ELR (cell line): ENCODE data around the gene ASPHD2.
"Not testable (repeated sequence)": the region's sequence is repeated elsewhere in the genome, so short reads cannot be mapped to it uniquely, and the experiment has no call there.

Experiments
- DNase-seq: peaks from one replicate; pipeline ENCODE4 v3.0.0-alpha.2; 2015; ENCODE audit warnings: low read depth

ASPHD2 gene

GRCh38 chr22:26428515-26429457 lies at the start of gene ASPHD2:
ASPHD2 (plus strand) TSS chr22:26429260; CDS start chr22:26433616, 4,356 bp downstream.
- peak; percentile 69 for DNase-seq

- DNase-seq, result no peak
These were observed 48.8 kb upstream of the ASPHD2 start for GRCh38 chr22:26380072-26380830.

- DNase-seq, result no peak
These were observed 46.3 kb upstream of the ASPHD2 start for GRCh38 chr22:26382782-26383181.

GRCh38 chr22:26383968-26384556 lies 45.0 kb upstream of the ASPHD2 start:
- DNase-seq, result no peak

- DNase-seq, result no peak
These were observed 43.9 kb upstream of the ASPHD2 start for GRCh38 chr22:26385164-26385563.

GRCh38 chr22:26389125-26389524 lies 39.9 kb upstream of the ASPHD2 start:
- no peak for DNase-seq

GRCh38 chr22:26391091-26391490 lies 38.0 kb upstream of the ASPHD2 start:
- no peak for DNase-seq

- no peak for DNase-seq
These were observed 37.4 kb upstream of the ASPHD2 start for GRCh38 chr22:26391623-26392022.

GRCh38 chr22:26393929-26394328 lies 35.1 kb upstream of the ASPHD2 start:
- peak; percentile 6 for DNase-seq

- DNase-seq, result no peak
These were observed 34.3 kb upstream of the ASPHD2 start for GRCh38 chr22:26394777-26395176.

- DNase-seq, result no peak
These were observed 33.1 kb upstream of the ASPHD2 start for GRCh38 chr22:26395926-26396325.

- peak; percentile 81 for DNase-seq
These were observed 30.3 kb upstream of the ASPHD2 start for GRCh38 chr22:26398741-26399153.

- DNase-seq, result peak; percentile 23
These were observed 29.8 kb upstream of the ASPHD2 start for GRCh38 chr22:26399289-26399688.

- DNase-seq, result peak; percentile 21
These were observed 27.3 kb upstream of the ASPHD2 start for GRCh38 chr22:26401726-26402125.

GRCh38 chr22:26404851-26405421 lies 24.1 kb upstream of the ASPHD2 start:
- no peak for DNase-seq

GRCh38 chr22:26406118-26406517 lies 22.9 kb upstream of the ASPHD2 start:
- peak; percentile 28 for DNase-seq

GRCh38 chr22:26408562-26409220 lies 20.4 kb upstream of the ASPHD2 start:
- not testable (repeated sequence) for DNase-seq

- no peak for DNase-seq
These were observed 19.2 kb upstream of the ASPHD2 start for GRCh38 chr22:26409719-26410335.

- DNase-seq, result no peak
These were observed 18.7 kb upstream of the ASPHD2 start for GRCh38 chr22:26410386-26410785.

- DNase-seq, result no peak
These were observed 14.7 kb upstream of the ASPHD2 start for GRCh38 chr22:26414347-26414746.

GRCh38 chr22:26416256-26416655 lies 12.8 kb upstream of the ASPHD2 start:
- no peak for DNase-seq
